Measurements from ENCODE around the gene TTBK1.

The TTBK1 gene

GRCh38 chr6:43226192-43226851, 17.0 kb upstream of the TTBK1 start:
- no peak for DNase-seq

DNA sequence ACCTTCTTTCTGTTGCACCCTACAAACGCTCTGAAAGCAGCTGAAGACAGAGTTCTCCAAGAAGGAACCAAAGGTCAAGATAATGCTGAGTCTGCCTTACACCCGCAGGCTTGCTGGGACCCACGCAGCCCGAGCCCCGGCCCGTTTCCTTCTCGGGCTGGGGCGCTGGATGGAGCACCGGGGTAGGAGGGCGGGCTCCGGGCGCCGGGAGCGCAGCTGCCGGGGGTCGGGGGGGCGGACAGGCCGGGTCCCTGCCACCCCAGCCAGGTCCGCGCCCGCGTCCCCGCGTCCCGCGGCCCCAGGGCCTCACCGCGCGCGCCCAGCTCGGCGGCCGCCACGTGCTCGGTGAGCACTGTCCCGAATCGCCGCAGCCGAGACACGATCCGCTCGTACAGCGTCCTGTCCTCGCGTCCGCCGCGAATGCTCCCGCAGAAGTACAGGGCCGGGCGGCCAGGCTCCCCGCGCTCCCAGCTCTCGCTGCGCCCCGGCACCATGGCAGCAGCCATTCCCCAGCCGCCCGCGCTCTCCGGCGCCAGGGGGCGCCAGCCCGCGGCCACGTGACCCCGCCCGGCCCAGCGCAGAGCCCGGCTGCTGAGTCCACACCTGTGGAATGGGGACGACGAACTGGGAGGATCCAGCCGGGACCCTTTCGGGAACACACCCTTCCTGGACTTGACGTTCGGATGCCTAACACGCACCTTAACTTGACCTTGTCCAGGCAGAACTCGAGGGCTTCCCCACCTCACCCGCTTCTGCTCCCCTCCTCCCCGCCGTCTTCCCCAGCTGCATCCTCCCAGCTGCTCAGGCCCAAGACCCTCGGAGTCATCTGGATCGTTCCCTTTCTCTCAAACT, 14.1 kb upstream of the TTBK1 start, which contains the start of gene DNPH1:
Gene DNPH1 (minus strand): TSS at position 531 of the 852 bp plus-strand sequence. CDS start 25 bp downstream, at position 506.
- DNase-seq: peak; percentile 86

GRCh38 chr6:43229803-43230620, 13.3 kb upstream of the TTBK1 start:
- no peak for DNase-seq

DNA sequence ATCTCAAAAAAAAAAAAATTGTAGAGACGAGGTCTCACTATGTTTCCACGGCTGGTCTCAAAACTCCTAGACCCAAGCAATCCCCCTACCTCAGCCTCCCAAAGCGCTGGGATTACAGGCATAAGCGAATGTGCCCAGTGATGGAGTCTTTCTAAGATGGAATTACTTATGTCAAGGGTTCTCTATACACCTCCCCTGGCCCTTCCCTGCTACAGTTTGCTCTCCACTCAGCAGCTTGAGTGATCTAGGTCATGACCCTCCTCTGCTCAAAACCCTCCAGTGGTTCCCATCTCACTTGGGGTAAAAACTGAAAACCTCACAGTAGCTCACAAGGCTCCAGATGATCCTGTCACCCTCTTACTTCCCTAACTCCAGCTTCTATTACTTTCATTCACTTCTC, 12.2 kb upstream of the TTBK1 start:
- DNase-seq: no peak

- no peak for DNase-seq
Observed at GRCh38 chr6:43231735-43232450, 11.4 kb upstream of the TTBK1 start.

DNA sequence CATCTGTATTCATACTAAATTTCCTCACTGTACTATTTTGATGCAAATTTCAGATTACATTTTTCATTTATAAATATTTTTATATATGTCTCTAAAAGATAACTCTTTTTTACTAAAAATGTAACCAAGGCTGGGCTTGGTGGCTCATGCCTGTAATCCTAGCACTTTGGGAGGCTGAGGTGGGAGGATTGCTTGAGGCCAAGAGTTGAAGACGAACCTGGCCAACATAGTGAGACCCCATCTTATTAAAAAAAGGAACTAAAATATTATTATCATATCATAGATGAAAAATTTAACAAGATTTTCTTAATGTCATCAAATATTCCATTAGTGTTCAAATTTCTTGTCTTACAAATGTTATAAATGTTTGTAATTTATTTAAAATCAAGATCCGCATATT, 7.4 kb upstream of the TTBK1 start:
- DNase-seq: no peak

GRCh38 chr6:43239054-43239453, 4.2 kb upstream of the TTBK1 start:
- no peak for DNase-seq

- no peak for DNase-seq
Observed at GRCh38 chr6:43240950-43241349, 2.3 kb upstream of the TTBK1 start.

DNA sequence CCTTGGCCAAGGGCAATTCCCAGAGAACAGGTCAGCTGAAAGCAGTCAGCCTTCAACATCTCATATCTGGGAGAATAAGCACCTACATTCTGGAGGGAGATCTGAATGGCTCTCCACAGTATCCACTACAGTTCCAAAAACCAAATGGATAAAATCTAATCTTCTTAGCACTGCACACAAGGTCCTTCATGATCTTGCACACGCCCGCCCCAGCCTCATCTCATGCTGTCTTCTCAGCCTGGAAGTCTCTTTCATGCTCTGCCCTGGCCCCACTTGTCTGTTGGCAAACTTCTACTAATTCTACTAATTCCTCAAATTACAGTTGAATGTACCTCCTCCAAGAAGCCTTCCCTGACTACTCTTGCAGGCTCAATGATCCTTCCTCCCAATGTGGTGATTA, 1.8 kb upstream of the TTBK1 start:
- no peak for DNase-seq

DNA sequence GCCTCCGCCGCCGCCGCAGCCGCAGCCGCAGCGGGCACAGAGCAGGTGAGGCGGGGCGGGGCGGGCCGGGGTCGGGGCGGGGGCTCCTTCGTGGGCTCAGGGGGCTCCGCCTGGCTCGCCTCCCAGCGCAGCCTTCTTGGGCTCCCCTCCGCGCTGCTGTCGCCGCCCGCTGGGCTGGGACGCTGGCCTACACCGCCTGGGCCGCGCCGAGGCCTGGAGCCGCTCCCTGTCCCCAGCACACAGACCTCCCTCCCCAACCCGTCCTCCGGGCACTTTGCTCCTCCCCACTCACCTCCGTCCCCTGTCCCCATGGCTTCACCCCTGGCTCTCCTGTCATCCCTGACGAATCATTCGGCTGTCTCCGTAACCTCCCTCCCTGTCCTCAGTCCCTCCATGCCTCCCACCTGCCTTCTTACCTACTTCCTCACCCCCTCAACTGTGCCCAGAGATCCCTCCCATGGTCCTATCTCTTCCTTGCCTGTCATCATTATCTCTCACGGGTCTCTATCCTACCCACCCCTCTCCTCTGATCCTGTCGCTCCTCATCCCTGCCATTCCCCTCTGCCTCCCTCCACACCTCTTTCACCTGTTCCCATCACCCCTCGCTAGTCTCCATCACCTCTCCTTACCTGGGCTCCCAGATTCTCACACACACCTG, 512 bp downstream of the TTBK1 start:
- peak; percentile 47 for DNase-seq

DNA sequence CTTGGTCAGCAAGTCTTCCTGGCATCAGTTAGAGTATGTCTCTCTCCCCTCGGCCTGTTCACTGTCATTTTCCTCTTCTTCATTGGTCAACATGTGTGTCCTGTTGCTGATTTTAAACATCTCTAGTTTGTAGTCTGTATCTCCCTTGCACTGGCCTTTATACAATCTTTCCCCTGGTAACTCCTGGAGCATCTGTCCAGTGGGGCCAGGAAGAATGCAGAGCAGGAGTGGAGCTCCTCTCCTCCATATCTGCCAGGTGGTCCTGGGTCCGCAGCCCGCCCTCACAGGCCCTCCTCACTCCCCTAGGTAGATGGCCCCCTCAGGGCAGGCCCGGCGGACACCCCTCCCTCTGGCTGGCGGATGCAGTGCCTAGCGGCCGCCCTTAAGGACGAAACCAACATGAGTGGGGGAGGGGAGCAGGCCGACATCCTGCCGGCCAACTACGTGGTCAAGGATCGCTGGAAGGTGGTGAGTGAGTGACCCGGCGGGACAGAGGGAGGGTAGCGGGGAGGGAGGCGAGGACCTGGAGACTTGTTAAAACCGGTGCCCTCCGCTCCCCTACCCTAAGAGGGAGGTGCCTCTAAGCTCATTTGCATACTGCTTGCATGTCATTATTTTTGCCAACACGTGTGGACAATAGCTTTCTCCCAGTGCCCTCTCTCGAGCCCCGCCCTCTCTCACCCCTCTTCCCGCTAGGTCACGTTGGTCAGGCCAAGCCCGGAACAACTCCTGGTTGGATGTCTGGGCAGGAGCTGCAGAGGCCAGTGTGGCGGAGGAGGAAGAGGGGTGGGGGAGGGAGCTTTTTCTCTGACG, 3.2 kb downstream of the TTBK1 start:
- peak; percentile 97 for DNase-seq

GRCh38 chr6:43247114-43247999, 4.1 kb downstream of the TTBK1 start:
- peak; percentile 97 for DNase-seq

DNA sequence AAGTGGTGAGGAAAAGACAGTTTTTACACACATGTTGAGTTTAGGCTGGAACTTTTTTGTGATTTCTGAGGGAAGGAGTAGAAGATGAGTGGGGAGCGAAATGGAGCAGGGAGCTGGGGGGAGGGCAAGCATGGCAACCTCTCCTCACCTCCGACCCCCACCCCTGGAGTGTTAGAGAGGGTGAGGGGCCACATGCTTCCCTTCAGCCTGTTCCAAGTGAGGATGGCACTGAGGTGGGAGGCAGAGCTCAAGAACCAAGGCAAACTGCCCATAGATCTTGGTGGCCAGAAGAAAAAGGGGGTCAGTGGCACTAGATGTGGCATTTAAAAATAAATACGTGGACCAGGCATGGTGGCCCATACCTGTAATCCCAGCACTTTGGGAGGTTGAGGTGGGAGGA, 4.8 kb downstream of the TTBK1 start:
- DNase-seq: no peak

- DNase-seq: no peak
Observed at GRCh38 chr6:43248791-43249190, 5.5 kb downstream of the TTBK1 start.

- DNase-seq: peak; percentile 76
Observed at GRCh38 chr6:43250992-43251373, 7.7 kb downstream of the TTBK1 start.

DNA sequence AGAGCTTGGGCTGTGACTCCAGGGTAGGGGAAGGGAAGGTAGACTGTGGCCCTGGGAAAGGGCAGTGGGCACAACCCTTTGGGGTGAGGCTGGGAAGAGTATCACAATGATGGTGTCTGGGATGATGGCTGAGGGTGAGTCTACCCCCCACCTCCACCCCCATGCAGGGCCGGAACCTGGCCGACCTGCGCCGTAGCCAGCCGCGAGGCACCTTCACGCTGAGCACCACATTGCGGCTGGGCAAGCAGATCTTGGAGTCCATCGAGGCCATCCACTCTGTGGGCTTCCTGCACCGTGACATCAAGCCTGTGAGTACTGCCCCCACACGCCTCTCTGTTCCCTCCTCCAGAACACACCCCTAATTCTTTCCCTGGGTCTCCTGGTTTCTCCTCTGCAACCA, 10.1 kb downstream of the TTBK1 start:
- no peak for DNase-seq

DNA sequence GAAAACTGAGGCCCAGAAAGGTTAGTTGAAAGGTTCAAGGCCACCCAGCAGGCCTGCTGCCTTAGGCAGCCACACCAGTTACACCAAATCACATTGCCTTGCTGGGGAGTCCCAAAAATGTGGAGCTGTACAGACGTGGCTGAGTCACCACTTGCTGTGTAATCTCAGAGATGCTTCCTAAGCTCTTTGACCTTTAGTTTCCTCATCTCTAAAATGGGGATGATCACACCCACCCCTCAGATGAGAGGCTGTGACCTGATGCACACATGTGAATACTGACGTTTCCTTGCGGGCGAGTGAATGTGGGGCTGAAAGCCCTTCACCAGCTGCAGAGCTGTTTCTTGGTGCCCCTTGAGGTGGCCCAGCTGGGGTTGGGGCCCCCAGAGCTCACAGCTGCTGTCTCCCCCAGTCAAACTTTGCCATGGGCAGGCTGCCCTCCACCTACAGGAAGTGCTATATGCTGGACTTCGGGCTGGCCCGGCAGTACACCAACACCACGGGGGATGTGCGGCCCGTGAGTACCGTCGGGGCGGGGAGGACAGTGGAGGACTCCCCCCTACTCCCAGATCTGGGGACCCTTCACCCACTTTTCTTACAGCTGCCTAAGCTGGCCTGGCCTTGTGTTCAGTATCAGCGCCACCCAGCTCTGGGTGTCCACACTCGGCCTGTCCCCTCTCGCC, 11.0 kb downstream of the TTBK1 start:
- no peak for DNase-seq

DNA sequence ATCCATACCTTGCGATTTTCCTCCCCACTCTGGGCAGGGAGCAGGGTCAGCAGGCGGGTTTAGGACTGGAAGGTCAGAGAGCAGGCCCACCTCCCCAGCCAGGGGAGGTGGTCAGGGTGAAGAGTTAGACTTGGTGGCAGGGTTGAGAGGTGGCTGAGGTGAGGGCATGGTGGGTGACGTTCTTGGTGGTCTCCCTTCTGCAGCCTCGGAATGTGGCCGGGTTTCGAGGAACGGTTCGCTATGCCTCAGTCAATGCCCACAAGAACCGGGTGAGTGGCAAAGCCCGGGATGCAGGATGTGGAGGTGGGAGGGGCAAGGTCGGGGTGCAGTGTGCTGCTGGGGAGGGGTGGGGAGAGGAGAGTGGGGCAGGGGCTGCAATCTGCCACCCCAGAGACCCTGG, 11.6 kb downstream of the TTBK1 start:
- DNase-seq: no peak

GRCh38 chr6:43255408-43256054, 12.2 kb downstream of the TTBK1 start:
- no peak for DNase-seq
